Measurements from ENCODE around the gene SCGB3A2.

The SCGB3A2 gene

GRCh38 chr5:147906326-147907095 lies 28.0 kb downstream of the SCGB3A2 start, which contains the start of gene C5orf46:
C5orf46 (minus strand) TSS chr5:147906538; CDS start chr5:147906501, 37 bp downstream.
- peak; percentile 61 for DNase-seq (ENCODE audit: low read depth)

GRCh38 chr5:147911427-147911826 lies 32.9 kb downstream of the SCGB3A2 start:
- no peak for DNase-seq (ENCODE audit: low read depth)

- DNase-seq (ENCODE audit: low read depth), result no peak
Observed at GRCh38 chr5:147912011-147912410, 33.5 kb downstream of the SCGB3A2 start.

- peak; percentile 14 for DNase-seq (ENCODE audit: low read depth)
Observed at GRCh38 chr5:147913786-147914185, 35.3 kb downstream of the SCGB3A2 start.

GRCh38 chr5:147918101-147918685 lies 39.7 kb downstream of the SCGB3A2 start:
- peak; percentile 5 for DNase-seq (ENCODE audit: low read depth)

GRCh38 chr5:147918899-147919298 lies 40.4 kb downstream of the SCGB3A2 start:
- DNase-seq (ENCODE audit: low read depth), result no peak

- no peak for DNase-seq (ENCODE audit: low read depth)
Observed at GRCh38 chr5:147920420-147921030, 42.0 kb downstream of the SCGB3A2 start.

- no peak for DNase-seq (ENCODE audit: low read depth)
Observed at GRCh38 chr5:147921136-147921535, 42.6 kb downstream of the SCGB3A2 start.

GRCh38 chr5:147925020-147925419 lies 46.5 kb downstream of the SCGB3A2 start:
- no peak for DNase-seq (ENCODE audit: low read depth)

- DNase-seq (ENCODE audit: low read depth), result no peak
Observed at GRCh38 chr5:147927901-147928300, 49.4 kb downstream of the SCGB3A2 start.

GRCh38 chr5:147930769-147931168 lies 52.3 kb downstream of the SCGB3A2 start:
- DNase-seq (ENCODE audit: low read depth), result no peak

Measured in HS-5 (cell line).